Measurements from ENCODE around the gene CDK5RAP3.
"Not testable (repeated sequence)": the region's sequence is repeated elsewhere in the genome, so short reads cannot be mapped to it uniquely, and the experiment has no call there.

CDK5RAP3 gene, protein sequence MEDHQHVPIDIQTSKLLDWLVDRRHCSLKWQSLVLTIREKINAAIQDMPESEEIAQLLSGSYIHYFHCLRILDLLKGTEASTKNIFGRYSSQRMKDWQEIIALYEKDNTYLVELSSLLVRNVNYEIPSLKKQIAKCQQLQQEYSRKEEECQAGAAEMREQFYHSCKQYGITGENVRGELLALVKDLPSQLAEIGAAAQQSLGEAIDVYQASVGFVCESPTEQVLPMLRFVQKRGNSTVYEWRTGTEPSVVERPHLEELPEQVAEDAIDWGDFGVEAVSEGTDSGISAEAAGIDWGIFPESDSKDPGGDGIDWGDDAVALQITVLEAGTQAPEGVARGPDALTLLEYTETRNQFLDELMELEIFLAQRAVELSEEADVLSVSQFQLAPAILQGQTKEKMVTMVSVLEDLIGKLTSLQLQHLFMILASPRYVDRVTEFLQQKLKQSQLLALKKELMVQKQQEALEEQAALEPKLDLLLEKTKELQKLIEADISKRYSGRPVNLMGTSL

DNA sequence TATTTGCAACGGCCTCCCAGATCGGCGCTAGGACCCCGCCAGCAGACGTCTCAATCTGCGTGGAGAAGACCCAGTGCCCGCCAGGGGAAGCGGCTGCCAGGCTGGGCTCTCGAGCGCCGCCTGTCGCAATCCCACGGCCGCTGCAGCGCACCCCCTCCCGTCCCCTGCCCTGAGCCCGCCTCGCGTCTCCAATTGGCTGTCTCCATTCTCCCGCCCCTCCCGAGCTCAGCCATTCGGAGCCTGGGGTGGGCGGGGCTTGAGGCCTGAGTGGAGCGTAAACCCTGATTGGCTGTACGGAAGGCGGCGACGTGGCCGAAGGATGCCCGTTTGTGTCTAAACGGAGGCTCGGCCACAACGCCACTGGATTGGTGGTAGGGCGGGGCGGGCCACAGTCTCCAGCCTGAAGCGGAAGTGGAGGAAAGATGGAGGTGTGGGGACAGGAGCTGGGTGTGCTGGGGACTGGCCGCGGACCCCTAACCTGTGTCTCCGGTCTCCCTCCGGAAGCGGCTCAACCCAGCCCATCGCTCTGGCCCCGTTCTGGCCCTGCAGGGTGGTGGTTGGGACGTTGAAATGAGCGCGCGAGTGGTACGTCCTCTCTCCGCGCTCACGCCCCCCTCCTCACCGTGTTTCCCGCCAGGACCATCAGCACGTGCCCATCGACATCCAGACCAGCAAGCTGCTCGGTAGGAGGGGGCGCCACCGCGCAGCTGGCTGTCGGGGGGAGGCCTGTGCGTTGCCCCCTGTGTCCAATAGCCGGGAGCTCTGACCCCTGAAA, at the start of gene CDK5RAP3:
Gene CDK5RAP3 (plus strand): TSS at position 389 of the 775 bp plus-strand sequence. CDS start 34 bp downstream, at position 423.
- DNase-seq (ENCODE audit: low spot score): peak; percentile 97

DNA sequence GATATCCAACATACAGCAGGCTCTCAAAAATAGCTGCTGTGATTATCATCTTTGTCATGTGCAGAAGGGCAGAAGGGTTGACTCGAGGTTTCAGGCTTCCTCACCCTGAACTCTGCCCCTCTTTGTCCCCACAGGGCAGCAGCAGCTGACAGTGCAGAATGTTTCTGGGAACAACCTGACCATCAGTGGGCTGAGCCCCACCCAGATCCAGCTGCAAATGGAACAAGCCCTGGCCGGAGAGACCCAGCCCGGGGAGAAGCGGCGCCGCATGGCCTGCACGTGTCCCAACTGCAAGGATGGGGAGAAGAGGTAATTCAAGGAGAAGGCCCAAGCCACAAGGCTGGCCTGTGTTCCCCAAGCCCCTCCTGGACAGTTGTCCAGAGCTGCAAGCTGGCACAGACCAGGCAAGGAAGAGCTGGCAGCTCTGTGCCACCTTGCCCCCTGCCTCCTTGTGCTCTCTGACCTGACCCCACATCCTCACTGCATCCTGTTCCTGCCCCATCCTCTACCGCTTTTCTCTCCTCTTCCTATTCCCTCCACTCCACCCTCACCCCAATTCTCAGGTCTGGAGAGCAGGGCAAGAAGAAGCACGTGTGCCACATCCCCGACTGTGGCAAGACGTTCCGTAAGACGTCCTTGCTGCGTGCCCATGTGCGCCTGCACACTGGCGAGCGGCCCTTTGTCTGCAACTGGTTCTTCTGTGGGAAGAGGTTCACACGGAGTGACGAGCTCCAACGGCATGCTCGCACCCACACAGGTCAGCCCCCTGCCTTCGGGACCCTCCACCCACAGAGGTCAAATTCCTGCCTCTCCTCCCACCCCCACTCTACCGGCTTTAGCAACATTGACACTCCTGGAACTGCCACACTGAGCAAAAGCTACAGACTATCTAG, 45.9 kb upstream of the CDK5RAP3 start:
- DNase-seq (ENCODE audit: low spot score): no peak

DNA sequence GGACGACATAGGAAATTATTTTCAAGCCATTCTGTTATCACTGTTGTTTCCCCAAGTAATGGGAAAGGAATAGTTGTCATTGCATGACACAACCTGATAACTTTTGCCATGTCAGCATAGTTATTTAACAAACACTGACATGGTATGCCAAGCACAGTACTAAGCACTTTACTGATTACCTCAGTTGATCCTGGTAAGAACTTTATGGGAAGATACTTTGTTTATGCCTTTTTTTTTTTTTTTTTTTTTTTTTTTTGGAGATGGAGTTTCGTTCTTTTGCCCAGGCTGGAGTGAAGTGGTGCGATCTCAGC, 45.3 kb upstream of the CDK5RAP3 start:
- DNase-seq (ENCODE audit: low spot score): no peak

DNA sequence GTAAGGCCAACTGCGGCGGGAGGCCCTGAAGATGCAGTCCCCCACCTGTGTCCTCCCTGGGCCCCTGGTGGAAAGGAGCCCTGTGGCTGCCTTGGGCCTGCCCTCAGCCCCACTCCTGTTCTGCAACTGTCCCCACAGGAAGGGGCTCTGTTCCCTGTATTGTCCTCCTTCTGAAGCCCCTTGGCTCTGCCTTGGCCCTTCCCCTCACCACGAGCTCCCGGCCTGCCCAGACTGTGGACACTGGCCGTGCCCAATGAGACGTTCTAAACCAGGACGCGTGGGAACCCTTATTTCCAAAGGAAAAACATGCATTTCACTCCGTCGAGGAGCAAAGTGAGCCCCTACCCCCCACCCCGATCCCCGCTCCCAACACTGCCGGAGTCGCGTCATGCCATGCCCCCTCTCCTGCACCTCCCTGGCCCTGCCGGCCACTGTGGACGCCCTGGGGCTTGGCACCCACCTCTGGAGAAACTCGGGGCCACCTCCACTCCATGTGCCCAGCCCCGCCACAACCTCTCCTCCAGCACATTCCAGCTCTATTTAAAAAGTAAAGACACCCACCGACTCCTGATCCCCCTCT, 43.0 kb upstream of the CDK5RAP3 start:
- DNase-seq (ENCODE audit: low spot score): no peak

- DNase-seq (ENCODE audit: low spot score): no peak
Measured at GRCh38 chr17:47928415-47928814, 42.5 kb upstream of the CDK5RAP3 start.

- DNase-seq (ENCODE audit: low spot score): no peak
Measured at GRCh38 chr17:47929218-47930000, 41.5 kb upstream of the CDK5RAP3 start.

DNA sequence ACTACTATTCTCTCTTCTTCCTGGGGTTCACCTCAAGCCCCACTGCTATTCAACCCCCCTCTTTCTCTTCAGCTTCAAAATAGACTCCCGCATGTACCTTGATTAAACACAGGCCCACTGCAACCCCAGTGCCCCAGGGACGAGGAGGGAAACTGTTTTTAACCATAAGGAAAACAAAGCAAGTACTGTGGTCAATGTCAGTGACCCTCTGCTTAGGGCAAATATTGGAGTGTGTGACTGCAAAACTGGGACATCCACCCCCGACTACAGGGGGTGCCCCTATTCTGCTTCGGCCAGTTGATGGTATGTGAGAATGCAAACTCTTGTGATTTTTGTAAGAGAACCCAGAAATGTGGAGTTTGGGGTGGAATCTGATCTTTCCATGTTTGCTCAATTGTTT, 39.1 kb upstream of the CDK5RAP3 start:
- DNase-seq (ENCODE audit: low spot score): no peak

DNA sequence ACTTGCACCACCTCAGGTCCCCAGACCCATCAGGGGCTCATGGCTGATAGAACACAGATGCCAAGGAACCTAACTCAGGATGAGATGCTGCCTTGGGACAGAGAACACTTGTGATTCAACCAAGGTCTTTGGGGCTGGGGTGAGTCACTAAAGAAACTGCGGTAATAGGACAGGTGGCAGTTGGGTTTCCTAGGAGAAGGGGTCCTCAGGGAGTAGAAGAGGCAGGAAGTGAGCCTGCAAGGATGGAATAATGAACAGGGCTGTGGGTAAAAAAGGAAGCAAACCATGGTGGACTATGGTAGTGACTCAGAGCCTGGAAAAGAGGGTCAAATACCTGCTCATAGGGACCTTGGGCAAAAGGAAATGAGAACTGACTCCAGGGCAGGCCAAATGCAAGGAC, 36.1 kb upstream of the CDK5RAP3 start:
- DNase-seq (ENCODE audit: low spot score): no peak

DNA sequence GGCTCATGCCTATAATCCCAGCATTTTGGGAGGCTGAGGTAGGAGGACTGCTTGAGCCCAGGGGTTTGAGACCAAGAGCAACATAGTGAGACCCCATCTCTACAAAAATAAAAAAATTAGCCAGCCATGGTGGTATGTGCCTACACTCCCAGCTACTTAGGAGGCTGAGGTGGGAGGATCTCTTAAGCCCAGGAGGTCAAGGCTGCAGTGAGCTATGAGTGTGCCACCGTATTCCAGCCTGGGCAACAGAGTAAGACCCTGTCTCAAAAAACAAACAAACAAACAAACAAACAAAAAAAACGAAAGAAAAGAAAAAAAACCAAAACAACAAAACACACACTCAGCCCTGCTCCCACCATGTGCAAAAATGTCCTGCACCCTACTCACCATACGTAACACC, 35.4 kb upstream of the CDK5RAP3 start:
- DNase-seq (ENCODE audit: low spot score): not testable (repeated sequence)

DNA sequence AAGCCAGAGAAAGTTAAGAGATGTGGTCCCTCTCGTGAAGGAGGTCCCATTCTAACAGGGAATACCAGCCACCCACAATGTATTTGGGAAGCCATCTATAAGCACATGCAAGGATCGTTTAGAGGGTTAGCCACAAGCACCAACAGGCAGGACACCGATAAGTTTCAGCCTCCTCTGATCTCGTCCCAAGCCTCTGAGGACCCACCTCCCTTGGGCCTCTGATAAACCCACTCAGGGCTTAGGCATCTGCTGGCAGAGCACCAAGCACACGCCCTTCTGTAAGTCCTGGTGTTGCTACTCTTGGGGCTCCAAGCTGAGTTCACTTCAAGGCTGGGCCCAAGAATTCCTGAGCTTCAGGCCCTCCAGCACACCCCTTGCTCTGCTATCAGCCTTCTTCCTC, 35.0 kb upstream of the CDK5RAP3 start:
- no peak for DNase-seq (ENCODE audit: low spot score)

- DNase-seq (ENCODE audit: low spot score): no peak
Measured at GRCh38 chr17:47937941-47938340, 33.0 kb upstream of the CDK5RAP3 start.

DNA sequence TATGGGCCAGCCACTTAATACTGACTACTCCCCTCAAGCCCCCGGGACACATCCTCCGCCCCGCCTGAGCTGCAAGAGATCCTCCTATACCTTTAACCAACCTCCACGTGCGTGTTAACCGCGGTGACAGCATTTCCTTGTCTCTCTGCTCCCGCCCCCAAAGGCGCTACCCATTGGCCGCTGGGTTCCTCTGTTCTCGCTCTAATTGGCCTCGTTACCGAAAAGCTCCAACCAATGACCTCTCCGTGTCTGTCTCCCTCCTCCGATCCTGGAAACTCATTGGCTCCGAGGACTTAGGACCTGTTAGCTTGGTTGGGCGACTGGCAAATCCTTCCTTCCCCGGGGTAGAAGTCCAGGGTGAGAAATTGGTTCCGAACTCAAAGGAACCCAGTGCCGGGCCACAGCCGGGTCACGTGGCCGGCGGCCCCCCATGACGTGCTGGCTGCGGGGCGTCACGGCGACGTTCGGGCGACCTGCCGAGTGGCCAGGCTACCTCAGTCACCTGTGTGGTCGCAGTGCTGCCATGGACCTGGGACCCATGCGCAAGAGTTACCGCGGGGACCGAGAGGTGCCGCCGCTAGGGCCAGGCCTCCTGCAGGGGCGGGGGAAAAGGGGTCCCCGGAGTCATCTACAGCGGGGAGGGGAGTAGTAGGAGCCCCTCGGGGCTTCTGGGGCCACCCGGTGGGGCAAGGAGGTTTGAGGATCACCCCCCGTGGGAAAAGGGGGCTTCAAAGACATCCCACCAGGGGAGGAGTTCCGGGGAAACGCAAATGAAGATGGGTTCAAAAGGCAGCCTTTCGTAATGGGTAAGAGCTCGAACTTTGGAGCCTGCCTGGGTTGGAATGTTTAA, 29.4 kb upstream of the CDK5RAP3 start, which contains the start of gene PNPO:
Gene PNPO (plus strand): TSS at position 326 of the 850 bp plus-strand sequence. CDS start 105 bp downstream, at position 431.
- DNase-seq (ENCODE audit: low spot score): peak; percentile 96

DNA sequence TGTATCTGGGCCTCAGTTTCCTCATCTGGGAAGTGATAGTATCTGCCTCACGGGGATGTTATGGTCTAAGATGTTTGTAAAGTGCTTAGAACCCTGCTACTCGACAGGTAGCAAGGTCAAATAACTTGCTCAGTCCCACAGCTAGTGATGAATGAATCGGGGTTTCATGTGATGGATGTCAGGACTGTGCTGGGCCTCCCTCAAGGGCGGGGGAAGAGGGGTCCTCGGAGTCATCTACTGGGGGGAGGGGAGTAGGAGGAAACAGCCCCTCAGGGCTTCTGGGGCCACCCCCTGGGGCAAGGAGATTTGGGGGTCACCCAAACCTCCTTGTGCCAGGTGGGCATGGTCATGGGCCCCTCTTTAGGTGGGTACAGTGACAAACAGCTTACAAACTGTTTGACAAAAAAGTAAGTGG, 28.8 kb upstream of the CDK5RAP3 start:
- DNase-seq (ENCODE audit: low spot score): no peak

- DNase-seq (ENCODE audit: low spot score): no peak
Measured at GRCh38 chr17:47942568-47942967, 28.3 kb upstream of the CDK5RAP3 start.

- DNase-seq (ENCODE audit: low spot score): no peak
Measured at GRCh38 chr17:47945080-47945479, 25.8 kb upstream of the CDK5RAP3 start.

DNA sequence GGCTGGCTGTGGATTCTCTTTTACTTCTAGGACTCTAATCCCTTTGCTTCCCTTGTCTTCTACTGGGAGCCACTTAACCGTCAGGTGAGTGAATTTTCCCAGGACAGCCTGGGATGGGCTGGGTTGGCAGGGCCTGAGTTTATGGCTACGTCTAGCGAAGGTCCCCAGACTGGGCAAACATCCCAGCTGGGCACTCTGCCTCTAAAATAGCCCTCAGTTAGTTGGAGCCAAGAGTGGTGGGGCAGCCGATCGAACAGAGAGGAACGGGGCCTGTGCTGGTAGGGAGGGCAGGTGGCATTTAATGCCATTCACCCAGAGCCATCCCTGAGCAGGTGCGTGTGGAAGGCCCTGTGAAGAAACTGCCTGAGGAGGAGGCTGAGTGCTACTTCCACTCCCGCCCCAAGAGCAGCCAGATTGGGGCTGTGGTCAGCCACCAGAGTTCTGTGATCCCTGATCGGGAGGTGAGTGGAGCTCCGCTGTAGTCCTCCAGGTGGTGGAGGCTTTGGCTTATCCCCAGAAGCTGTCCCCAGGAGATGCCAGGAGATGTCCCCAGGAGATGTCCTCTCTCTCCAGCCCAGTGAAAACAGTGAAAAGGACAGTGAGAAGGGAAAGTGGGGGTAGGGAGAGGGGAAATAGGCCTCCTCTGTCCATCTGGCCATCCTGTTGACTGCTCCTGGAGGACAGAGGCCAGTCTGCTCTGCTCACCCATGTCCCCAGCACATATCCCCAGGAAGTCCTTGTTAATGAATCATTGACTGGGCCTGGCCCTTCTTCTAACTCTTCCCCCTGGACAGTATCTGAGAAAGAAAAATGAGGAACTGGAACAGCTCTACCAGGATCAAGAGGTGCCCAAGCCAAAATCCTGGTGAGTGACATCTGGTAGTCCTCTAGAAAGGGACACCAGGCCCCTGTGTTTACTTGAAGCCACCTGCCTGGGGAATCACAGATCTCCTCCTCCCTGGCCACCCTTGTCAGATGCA, 25.1 kb upstream of the CDK5RAP3 start:
- DNase-seq (ENCODE audit: low spot score): no peak

DNA sequence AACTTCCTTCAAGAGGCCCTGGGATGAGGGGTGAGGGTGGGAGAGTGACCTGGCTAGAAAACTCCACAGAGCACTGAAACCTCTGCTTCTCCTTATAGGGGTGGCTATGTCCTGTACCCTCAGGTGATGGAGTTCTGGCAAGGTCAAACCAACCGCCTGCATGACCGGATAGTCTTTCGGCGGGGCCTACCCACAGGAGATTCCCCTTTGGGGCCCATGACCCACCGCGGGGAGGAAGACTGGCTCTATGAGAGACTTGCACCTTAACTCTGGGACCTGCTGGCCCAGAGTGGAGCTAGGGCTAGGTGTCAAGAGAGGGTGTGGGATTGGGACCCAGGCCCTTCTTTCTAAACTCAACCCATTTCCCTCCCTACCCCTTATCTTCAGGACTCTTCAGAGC, 24.4 kb upstream of the CDK5RAP3 start:
- no peak for DNase-seq (ENCODE audit: low spot score)

DNA sequence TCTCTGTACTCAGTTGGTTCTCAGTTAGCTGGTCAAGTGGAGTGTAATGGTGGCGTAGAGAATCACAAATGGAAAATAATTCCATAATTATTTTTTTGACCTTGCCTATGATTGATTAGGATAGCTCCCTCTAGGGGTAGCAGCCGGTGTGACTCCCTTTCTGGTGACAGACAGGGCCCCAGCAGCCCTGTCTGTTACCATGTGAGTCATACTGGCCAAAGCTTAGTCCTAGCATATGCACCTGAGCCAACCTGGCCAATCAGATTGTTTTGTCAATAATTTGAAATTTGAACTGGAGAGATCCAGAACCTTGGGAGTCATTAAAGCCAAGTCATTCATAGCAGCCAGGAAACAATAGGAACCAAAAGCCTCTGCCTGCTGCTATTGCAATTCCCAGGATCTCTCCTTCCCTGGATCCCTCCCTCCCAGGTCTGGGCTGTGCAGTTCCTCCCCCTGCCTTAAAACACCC, 23.9 kb upstream of the CDK5RAP3 start:
- DNase-seq (ENCODE audit: low spot score): peak; percentile 85

Data from germinal center (tissue), 1 donor.